NCI-H82 (cell line): ENCODE results near the gene RIGI.
A peak's percentile ranks its signal among the peaks of the same experiment; 100 is the strongest.
"Not testable (repeated sequence)": the region's sequence is repeated elsewhere in the genome, so short reads cannot be mapped to it uniquely, and the experiment has no call there.

Experiments
- DNase-seq: peaks from one replicate; lab custom pipeline; 2025; lab: John Stamatoyannopoulos, UW

The RIGI gene

GRCh38 chr9:32526041-32526706, at the start of gene RIGI:
Gene RIGI, minus strand, starts transcription at chr9:32526196. Its CDS starts 30 bp downstream, at chr9:32526166.
- peak; percentile 77 for DNase-seq

GRCh38 chr9:32574858-32575257, 48.9 kb upstream of the RIGI start:
- no peak for DNase-seq

DNA sequence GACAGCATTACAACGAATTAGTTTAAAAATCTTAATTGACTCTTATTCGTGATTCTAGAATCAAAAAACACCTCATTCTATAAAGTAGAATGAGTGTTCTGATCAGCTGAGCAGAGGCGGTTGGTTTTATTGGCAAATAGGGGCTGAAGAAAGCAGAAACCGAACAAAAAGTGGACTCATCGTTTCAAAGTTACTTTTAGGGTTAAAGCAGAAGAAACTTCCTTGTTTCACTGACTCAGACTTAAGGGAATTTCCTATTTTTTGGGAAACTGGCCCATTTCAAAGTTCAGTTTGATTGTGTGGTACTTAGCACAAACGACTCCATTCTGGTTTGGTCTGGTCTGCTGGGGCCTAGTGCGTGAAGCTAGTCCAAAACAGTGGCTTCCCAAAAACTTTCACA, 47.8 kb upstream of the RIGI start:
- no peak for DNase-seq

- peak; percentile 93 for DNase-seq
Measured at GRCh38 chr9:32572900-32573523, 47.0 kb upstream of the RIGI start, which contains the start of gene NDUFB6. Gene NDUFB6, minus strand, starts transcription at chr9:32573159. Its CDS starts 99 bp downstream, at chr9:32573060.

DNA sequence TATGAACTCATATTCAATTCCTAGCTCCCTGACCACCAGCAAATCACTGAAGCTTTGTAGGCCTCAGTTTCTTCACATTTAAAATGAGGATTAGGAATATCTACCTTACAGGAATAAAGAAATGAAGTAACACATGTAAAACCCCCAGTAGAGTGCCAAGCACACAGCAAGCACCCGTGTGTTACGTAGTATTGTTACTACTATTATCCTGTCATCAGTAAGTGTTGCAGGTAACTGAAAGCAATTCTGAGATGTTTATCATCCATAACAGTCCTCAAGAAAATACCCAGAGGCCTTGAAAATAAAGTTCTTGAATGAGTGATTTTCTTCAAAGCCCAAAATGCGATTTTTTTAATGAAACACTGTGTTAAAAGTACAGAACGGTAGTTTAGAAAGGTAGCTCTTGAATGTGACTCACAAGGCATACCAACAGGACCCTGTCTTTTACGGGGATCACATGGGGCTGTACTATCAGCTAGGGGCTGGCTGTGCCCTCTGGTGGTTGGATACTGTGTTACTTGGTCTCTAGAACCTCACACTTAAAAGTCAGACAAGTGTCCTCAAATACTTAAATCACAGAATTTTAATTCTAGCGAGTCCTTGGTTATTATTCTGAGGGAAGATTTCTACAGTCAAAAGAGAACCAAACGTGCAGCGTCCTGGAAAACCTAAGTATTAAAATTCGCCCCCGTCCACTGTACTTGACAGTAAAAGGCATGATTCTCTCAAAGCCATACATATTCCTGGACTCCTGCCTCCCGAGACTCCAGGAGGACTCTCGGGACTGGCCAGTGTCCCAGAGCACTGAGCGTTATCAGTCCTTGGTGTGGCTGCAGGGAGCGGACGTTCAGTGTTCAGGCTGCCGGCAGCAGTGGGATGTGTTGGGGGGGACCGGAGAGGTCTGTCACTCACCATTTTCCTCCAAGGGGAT, 46.2 kb upstream of the RIGI start:
- peak; percentile 83 for DNase-seq

GRCh38 chr9:32570262-32570661, 44.3 kb upstream of the RIGI start:
- no peak for DNase-seq

- DNase-seq = no peak
Measured at GRCh38 chr9:32566770-32567169, 40.8 kb upstream of the RIGI start.

GRCh38 chr9:32565967-32566366, 40.0 kb upstream of the RIGI start:
- no peak for DNase-seq

GRCh38 chr9:32558408-32558934, 32.5 kb upstream of the RIGI start:
- no peak for DNase-seq

GRCh38 chr9:32554591-32554990, 28.6 kb upstream of the RIGI start:
- no peak for DNase-seq

DNA sequence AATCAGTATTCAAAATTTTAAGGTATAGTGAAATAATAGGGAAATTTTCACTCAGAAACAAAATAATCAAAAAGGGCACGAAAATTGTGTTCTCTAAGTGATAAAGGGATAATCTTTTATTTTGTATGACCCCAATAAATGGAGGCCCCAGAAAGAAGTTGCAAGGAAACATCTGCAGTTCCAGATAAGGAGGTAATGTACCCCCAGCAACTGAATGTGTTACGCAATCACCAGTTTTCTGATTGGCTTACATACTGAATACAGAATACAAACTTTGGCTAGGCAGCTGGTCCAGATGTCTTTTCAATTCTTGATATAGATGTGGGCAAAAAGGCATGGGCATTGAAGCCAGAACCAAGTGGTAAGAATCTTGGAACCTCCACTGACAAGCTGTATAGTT, 28.1 kb upstream of the RIGI start:
- DNase-seq = no peak

DNA sequence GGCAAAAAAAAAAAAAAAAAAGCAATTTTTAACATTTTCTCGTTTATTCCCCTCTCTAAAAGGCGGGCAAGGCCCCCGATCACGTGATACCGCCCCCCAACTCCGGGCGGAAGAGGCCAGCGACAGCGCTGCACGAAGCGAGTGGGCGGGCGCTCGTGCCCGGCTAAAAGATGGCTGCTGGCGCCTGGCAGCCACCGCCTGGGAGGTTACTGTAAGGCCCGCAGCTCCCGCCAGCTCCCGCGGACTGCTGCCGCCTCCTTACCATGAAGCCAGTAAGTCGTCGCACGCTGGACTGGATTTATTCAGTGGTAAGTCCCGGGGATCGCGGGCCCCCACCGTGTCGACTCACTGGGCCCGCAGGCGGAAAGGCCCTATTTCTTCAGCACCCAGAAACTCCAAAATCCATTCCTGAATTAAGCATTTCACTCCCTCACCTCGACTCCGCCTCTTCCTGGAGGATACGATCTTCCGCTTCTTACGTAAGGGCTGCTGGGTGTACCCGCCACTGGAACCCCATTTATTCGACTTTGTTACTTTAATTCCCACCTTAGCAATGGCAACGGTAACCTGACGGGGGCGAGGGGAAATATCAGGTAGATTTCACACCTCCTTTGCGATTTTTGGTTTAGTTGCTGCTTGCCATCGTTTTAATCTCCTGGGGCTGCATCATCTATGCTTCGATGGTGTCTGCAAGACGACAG, 26.3 kb upstream of the RIGI start, which contains the start of the genes SMIM27 and TOPORS:
TSS of gene SMIM27 (plus strand) at position 156 of the 701 bp plus-strand sequence. CDS start at position 264, 108 bp downstream.
TSS of gene TOPORS (minus strand) at position 415 of the 701 bp plus-strand sequence. CDS start at position 265, 150 bp downstream.
- DNase-seq = peak; percentile 92

- DNase-seq = peak; percentile 61
Measured at GRCh38 chr9:32551276-32552051, 25.5 kb upstream of the RIGI start.

GRCh38 chr9:32550562-32551275, 24.7 kb upstream of the RIGI start:
- DNase-seq = peak; percentile 96

GRCh38 chr9:32550150-32550561, 24.2 kb upstream of the RIGI start:
- peak; percentile 33 for DNase-seq

DNA sequence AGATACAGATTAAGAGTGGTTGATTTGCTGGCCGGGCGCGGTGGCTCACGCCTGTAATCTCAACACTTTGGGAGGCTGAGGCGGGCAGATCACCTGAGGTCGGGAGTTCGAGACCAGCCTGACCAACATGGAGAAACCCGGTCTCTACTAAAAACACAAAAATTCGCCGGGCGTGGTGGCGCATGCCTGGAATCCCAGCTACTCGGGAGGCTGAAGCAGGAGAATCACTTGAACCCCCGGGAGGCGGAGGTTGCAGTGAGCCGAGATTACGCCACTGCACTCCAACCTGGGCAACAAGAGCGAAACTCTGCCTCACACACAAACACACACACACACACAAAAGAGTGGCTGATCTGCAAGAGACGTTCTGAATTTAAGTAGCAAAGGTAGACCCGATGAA, 22.2 kb upstream of the RIGI start:
- not testable (repeated sequence) for DNase-seq

- no peak for DNase-seq
Measured at GRCh38 chr9:32545884-32546283, 19.9 kb upstream of the RIGI start.

DNA sequence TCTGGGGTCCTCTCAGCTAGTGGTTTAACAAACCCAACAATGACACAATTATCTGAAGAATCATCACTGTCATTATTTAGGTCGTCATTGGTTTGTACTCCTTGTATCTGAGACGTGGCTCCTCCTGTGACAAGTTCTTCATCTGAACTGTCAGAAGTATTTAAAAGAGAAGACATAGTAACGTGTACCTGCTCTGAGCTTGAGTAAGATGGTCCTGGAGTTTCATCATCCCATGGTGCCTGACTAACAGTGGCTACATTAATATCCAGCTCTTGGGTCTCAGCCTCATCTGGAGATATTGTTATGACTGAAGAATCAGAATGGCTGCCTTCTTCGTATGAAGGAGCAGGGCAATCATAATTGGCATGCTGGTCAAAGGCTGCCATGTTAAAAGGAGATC, 17.1 kb upstream of the RIGI start:
- DNase-seq = no peak

GRCh38 chr9:32533816-32534215, 7.8 kb upstream of the RIGI start:
- no peak for DNase-seq

- DNase-seq = peak; percentile 67
Measured at GRCh38 chr9:32533336-32533735, 7.3 kb upstream of the RIGI start.
